ENCODE data around the gene TMPRSS4. TPM values are rescaled to one million over a fixed set of nuclear protein-coding genes. Genes with fewer than 3 reads are reported as not detected.

The TMPRSS4 gene
- total RNA-seq, 1 experiment from 2014 or later, result not detected

DNA sequence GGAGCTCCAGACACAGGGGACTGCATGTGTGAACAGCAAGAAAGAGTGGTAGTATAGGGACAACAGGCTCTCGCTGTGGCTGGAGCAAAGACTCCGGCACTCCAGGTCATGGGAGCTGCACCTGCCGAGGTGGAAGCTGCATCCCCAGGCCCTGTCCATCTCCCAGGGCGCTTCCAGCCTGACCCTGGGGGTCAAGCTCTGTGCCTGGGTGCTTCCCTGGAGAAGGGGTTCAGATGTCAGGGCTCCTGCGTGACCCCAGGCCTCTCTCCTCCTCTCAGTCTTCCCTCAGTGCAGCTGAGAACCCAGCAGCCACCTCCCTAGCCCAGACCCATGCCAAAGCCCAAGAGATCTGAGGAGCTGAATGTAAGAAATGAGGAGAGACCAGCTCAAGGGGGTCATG, 3.4 kb downstream of the TMPRSS4 start:
- Histone ChIP-seq H4K20me1 (ENCODE audit: control insufficient read depth, insufficient read depth, insufficient read length) (no peaks in the 10 kb centered on the region), H2AK5ac (ENCODE audit: insufficient read length, low read length) (no peak overlapping the region), H4K91ac (ENCODE audit: insufficient read length, low read depth, low read length) (no peak overlapping the region), H3K4ac (ENCODE audit: low read depth, low read length) (no peak overlapping the region), H3K56ac (ENCODE audit: insufficient read length, low read depth, low read length) (no peak overlapping the region), H3K79me2 (ENCODE audit: insufficient read depth, low read length) (no peaks in the 10 kb centered on the region), H2BK12ac (ENCODE audit: insufficient read length, low read depth, low read length) (no peak overlapping the region), H3K4me2 (ENCODE audit: insufficient read depth, insufficient read length, low read length) (no peak overlapping the region), H3K27ac (ENCODE audit: insufficient read length, low read depth, low read length) (no peak overlapping the region), H2BK20ac (ENCODE audit: low read depth, low read length, poor library complexity, severe bottlenecking) (no peak overlapping the region), H3K79me1 (ENCODE audit: insufficient read depth, low read depth, low read length, poor library complexity, severe bottlenecking) (no peaks in the 10 kb centered on the region), H4K8ac (replicated peaks; ENCODE audit: insufficient read length, low read depth, low read length) (no peak overlapping the region), H3T11ph (ENCODE audit: low read length) (no peak overlapping the region), H3K9me3 (ENCODE audit: control insufficient read depth, low read depth, low read length) (no peaks in the 10 kb centered on the region), H2BK15ac (ENCODE audit: low read depth, low read length) (no peak overlapping the region), H2BK120ac (ENCODE audit: low read depth, low read length, poor library complexity, severe bottlenecking) (no peak overlapping the region), H4K5ac (ENCODE audit: insufficient read length, low read depth, low read length) (no peak overlapping the region), H3K14ac (ENCODE audit: insufficient read depth, low read length) (no peak overlapping the region), H2BK5ac (ENCODE audit: insufficient read length, low read length) (no peak overlapping the region), H3K9ac (ENCODE audit: extremely low read depth, insufficient read length, low read length) (no peak overlapping the region), H2AFZ (ENCODE audit: low read length) (no peak overlapping the region), H3K23me2 (ENCODE audit: insufficient read length, low read depth, low read length, poor library complexity, severe bottlenecking) (no peaks in the 10 kb centered on the region), H3K27me3 (ENCODE audit: insufficient read depth, low read length) (no peaks in the 10 kb centered on the region), H3K4me1 (ENCODE audit: insufficient read depth, low read length) (no peaks in the 10 kb centered on the region; the same call in 1 of the 2 replicates), H3K23ac (ENCODE audit: insufficient read length, low read depth, low read length) (no peak overlapping the region), H3K18ac (ENCODE audit: insufficient read length, low read depth, low read length) (no peak overlapping the region)
- DNase-seq, result no peak
- H3K27ac Mint-ChIP-seq, result no peak overlapping the region
- TF ChIP-seq, protein P1, sequence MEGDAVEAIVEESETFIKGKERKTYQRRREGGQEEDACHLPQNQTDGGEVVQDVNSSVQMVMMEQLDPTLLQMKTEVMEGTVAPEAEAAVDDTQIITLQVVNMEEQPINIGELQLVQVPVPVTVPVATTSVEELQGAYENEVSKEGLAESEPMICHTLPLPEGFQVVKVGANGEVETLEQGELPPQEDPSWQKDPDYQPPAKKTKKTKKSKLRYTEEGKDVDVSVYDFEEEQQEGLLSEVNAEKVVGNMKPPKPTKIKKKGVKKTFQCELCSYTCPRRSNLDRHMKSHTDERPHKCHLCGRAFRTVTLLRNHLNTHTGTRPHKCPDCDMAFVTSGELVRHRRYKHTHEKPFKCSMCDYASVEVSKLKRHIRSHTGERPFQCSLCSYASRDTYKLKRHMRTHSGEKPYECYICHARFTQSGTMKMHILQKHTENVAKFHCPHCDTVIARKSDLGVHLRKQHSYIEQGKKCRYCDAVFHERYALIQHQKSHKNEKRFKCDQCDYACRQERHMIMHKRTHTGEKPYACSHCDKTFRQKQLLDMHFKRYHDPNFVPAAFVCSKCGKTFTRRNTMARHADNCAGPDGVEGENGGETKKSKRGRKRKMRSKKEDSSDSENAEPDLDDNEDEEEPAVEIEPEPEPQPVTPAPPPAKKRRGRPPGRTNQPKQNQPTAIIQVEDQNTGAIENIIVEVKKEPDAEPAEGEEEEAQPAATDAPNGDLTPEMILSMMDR (conservative IDR thresholded peaks at IDR 0.05), result no peak
- no peak overlapping the region for H3K4me3 Mint-ChIP-seq
- no CpG with 5 or more reads among the region's 5 CpGs for WGBS (ENCODE audit: extremely low coverage, insufficient read length, low lambda C conversion rate)
- peaks cover 16 to 32% of the 10 kb centered on the region in 2 experiments for H3K4me1 Mint-ChIP-seq
- H3K27me3 Mint-ChIP-seq (ENCODE audit: low read depth), result peaks cover 18% of the 10 kb centered on the region
- H3K9me3 Mint-ChIP-seq, result peaks cover 0 to 3% of the 10 kb centered on the region in 2 experiments; a peak in 1 of 5 replicates
- no peaks in the 10 kb centered on the region for H3K36me3 Mint-ChIP-seq (ENCODE audit: insufficient read depth in 1 of 3, low read depth in 3 of 3)
